Fibroblast of the aortic adventitia (primary cell): ENCODE results near the gene DLGAP3. TPM values are rescaled to one million over a fixed set of nuclear protein-coding genes. Genes with fewer than 3 reads are reported as not detected.

ENCODE experiments used
- DNase-seq: peaks from one replicate; pipeline ENCODE4 v3.0.0-alpha.2; 2010; ENCODE audit warnings: low read depth
- H3K4me3 ChIP-seq: 2 replicates; pipeline ENCODE4 v1.5.1; 2011; ENCODE audit warnings: low read depth, mild to moderate bottlenecking, control low read depth, low read length, moderate library complexity
- total RNA-seq: library from RNA; depleted of rRNA; stranded (reverse); fragments of >200 nt; gene quantifications from 2 replicates; pipeline ENCODE4 v1.2.3, GENCODE V29; 2012; ENCODE audit warnings: low replicate concordance
- TF ChIP-seq, protein P1 (sequence below): IDR thresholded peaks from 2 replicates; pipeline ENCODE4 v1.5.1; 2011; ENCODE audit warnings: mild to moderate bottlenecking, low read length, control low read depth, inconsistent platforms; ENCODE audit not compliant: insufficient read depth

DLGAP3 gene
- total RNA-seq, 1 donor = not detected

DNA sequence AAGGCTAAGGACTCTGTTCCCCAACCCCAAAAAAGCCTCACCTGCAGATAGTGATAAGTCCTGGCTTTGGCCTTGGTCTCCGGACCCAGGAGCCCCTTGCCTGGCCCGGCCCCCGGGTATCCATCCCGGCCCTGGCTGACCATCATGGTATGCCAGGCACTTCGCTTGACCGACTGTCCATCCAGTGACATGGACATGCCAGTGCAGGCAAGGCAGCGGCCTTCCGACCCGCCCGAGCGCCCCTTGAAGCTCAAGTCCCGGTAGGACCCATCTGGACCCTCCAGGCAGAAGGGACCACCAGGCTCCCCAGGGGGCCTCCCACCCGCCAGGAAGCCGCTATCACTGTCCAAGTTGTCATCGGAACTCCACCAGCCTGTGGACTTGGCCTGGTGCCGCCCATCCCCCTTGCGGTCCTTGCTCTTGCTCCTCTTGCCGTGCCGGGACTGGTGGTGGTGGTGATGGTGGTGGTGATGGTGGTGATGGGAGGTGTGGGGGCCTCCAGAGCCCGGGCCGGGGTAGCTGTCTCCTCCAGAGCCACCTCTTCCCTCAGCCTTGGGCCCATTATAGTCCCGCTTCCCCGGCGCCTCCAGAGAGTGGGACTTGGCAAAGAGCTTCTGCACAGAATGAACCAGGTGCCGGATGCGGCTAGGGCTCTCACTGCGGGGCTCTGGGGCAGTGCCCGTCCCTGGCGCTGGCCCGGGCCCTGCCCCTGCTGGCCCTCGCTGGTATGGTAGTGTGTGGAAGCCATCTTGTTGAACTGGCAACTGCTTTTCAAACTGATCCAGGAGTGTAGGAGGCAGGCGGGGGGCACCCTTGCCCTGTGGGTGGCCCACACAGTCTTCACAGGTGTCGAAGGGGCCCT, 25.0 kb downstream of the DLGAP3 start:
- DNase-seq = no peak
- no peak overlapping the region for H3K4me3 ChIP-seq
- TF ChIP-seq, protein P1, sequence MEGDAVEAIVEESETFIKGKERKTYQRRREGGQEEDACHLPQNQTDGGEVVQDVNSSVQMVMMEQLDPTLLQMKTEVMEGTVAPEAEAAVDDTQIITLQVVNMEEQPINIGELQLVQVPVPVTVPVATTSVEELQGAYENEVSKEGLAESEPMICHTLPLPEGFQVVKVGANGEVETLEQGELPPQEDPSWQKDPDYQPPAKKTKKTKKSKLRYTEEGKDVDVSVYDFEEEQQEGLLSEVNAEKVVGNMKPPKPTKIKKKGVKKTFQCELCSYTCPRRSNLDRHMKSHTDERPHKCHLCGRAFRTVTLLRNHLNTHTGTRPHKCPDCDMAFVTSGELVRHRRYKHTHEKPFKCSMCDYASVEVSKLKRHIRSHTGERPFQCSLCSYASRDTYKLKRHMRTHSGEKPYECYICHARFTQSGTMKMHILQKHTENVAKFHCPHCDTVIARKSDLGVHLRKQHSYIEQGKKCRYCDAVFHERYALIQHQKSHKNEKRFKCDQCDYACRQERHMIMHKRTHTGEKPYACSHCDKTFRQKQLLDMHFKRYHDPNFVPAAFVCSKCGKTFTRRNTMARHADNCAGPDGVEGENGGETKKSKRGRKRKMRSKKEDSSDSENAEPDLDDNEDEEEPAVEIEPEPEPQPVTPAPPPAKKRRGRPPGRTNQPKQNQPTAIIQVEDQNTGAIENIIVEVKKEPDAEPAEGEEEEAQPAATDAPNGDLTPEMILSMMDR = no peak

DNA sequence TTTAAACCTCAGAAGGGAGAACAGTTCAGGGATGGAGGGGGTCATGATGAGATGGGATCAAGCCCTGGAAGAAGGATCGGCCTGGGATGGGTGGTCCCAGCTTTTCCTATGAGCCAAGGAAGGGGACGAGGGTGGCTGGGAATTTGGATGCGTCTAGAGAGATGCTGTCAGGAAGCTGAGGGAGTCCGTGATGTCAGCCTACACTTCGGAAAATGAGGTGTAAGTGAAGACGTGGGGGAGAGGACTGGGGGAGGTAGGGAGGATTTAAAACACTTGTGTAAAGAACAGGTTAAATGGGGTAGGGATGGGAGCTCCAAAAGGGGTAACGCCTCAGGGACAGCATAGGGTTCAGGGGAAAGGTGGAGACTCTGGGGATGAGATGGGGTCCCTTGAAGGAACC, 27.5 kb downstream of the DLGAP3 start:
- H3K4me3 ChIP-seq = no peak overlapping the region
- DNase-seq = no peak
- TF ChIP-seq, protein P1 = no peak

DNA sequence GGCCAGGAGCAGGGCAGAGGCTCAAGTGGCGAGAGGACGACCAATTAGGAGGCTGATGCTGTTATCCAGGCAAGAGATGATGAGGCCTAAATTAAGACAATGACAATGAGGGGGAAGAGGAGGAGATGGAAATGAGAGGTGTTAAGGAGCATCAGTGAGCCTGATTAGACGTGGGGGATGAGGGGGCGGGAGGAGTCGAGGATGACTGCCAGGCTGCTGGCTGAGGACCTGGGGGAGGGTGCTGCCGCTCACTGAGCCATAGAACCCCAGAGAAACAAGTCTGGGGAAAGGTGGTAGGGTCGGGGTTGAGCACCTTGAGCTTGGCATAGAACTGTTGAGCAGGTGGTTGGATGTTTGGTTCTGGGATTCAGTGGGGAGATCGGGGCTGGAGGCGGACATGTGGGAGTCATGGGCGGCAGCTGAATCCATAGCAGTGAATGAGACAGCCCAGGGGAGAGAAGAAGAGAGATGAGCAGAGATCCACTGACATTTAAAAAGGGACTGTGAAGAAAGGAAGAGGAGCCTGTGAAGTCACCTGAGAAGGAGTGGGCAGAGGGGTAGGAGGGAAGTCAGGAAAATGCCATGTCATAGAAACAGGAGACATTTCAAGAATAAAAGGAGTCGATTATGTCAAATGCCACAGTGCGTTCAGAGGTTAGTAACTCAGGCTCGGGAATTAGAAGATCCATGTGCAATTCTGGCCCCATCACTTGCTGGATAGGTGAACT, 28.5 kb downstream of the DLGAP3 start:
- TF ChIP-seq, protein P1 = no peak
- DNase-seq = no peak
- H3K4me3 ChIP-seq = no peak overlapping the region

DNA sequence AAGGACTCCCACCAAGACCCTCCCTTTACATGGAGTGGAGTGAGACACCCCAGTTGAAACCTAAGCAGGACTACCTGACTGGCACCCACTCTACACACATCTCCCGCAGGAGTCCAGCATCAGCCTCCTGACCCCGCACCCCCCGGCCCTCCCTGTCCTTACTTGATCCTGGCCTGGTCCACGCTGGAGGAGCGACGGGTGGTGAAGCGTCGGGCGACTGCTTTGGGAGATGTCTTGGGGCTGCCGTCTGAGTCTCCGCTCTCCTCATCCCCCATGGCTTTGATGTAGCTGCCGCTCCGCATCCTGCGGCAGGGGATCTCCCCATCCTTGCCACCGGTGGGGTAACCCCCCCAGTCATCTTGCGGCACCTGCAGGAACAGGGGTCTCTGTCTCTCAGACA, 29.5 kb downstream of the DLGAP3 start:
- TF ChIP-seq, protein P1 = no peak
- no peak overlapping the region for H3K4me3 ChIP-seq
- DNase-seq = no peak

DNA sequence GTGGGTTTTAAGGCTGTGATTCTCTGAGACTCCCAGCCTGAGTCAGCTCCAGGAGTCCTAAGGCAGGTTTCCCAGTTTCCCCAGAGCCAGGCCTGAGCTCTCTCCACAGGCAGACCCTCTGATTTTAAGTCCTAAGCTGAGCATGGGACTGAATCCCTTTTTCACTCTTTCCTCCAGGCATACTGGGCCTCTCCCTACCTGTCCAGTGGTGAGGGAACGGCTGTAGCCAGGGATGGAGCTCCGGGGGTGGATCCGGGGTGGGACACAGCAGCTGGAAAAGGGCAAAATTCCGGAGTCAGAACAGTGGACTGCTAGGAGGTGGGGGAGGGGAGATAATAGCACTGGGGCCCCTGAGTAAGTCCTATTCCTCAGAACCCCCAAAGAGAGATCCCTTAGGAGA, 30.0 kb downstream of the DLGAP3 start:
- no peak overlapping the region for H3K4me3 ChIP-seq
- no peak for DNase-seq
- TF ChIP-seq, protein P1 = no peak

DNA sequence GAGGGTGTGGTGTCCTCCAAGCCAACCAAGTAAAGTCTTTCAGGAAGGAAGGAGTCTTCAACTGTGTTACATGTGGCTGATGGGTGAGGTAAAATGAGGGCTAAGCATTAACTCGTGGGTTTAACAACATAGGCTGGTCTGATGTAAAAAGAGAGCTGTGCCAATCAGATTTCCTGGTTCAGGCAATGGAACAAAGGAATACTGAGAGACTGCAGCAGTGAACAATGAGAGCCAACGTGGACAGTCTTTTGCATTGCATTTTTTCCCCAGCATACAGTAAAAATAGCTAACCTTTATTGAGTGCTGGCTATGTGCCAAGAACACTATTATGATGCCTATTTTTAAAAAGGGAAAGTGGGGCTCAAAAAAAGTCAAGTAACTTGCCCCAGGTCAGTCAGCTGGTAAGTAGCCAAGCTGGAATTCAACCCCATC, 31.1 kb downstream of the DLGAP3 start:
- DNase-seq = peak; percentile 42
- H3K4me3 ChIP-seq = no peak overlapping the region
- TF ChIP-seq, protein P1 = no peak
